HG02970 (cell line): ENCODE results near the gene ABCA2.
"Not testable (repeated sequence)": the region's sequence is repeated elsewhere in the genome, so short reads cannot be mapped to it uniquely, and the experiment has no call there.

ENCODE experiments used
- ATAC-seq: cut with Tn5 transposase; IDR thresholded peaks from one replicate; pipeline ENCODE4 v1.9.1; 2021; ENCODE audit warnings: mild to moderate bottlenecking, moderate library complexity, moderate number of reproducible peaks; ENCODE audit not compliant: unreplicated experiment, low FRiP score

The ABCA2 gene

GRCh38 chr9:137064027-137064879, 36.2 kb upstream of the ABCA2 start:
- ATAC-seq = no peak

GRCh38 chr9:137063311-137064026, 35.4 kb upstream of the ABCA2 start:
- no peak for ATAC-seq

- ATAC-seq = not testable (repeated sequence)
Observed at GRCh38 chr9:137062798-137063197, 34.8 kb upstream of the ABCA2 start.

- no peak for ATAC-seq
Observed at GRCh38 chr9:137062384-137062783, 34.3 kb upstream of the ABCA2 start.

- no peak for ATAC-seq
Observed at GRCh38 chr9:137058521-137059234, 30.6 kb upstream of the ABCA2 start.

- ATAC-seq = no peak
Observed at GRCh38 chr9:137057545-137057944, 29.5 kb upstream of the ABCA2 start.

GRCh38 chr9:137056739-137057415, 28.8 kb upstream of the ABCA2 start:
- no peak for ATAC-seq

GRCh38 chr9:137055385-137056364, 27.6 kb upstream of the ABCA2 start:
- no peak for ATAC-seq

GRCh38 chr9:137054932-137055384, 26.9 kb upstream of the ABCA2 start:
- ATAC-seq = no peak

GRCh38 chr9:137053944-137054931, 26.2 kb upstream of the ABCA2 start, which contains the start of gene ENTPD2:
Gene ENTPD2, minus strand, starts transcription at chr9:137054061. Its CDS starts 64 bp downstream, at chr9:137053997.
- ATAC-seq = no peak

- ATAC-seq = no peak
Observed at GRCh38 chr9:137052998-137053943, 25.2 kb upstream of the ABCA2 start.

- ATAC-seq = no peak
Observed at GRCh38 chr9:137052293-137052692, 24.3 kb upstream of the ABCA2 start.

- no peak for ATAC-seq
Observed at GRCh38 chr9:137051145-137051724, 23.2 kb upstream of the ABCA2 start.

- ATAC-seq = no peak
Observed at GRCh38 chr9:137050570-137050969, 22.5 kb upstream of the ABCA2 start.

GRCh38 chr9:137049544-137050449, 21.8 kb upstream of the ABCA2 start:
- ATAC-seq = no peak
